HuH-7 (cell line): ENCODE results near the gene QARS1.

Experiments used
- DNase-seq: peaks from one replicate; pipeline ENCODE4 v3.0.0; 2011; ENCODE audit warnings: low spot score

QARS1 gene

DNA sequence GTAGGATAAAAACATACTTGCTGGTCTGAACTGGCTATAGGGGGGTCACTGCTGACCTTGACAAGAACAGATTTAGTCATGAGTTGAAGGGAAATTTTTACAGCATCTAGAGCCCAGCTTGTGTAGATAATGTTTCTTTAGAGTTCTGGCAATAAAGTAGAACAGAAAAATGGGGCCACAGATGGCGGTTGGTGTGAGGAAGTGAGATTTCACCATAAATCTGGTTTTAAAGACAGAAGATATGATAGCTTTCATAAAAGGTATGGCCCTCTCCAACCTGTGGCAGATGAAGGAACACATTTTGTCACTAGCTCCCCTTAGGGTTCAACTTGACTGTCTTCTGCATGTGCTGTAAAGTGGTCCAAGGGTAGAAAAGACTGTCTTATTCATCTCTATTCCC, 51.0 kb downstream of the QARS1 start:
- no peak for DNase-seq
